H1 (cell line): ENCODE measurements around the gene ATXN2L. TPM values are rescaled to one million over a fixed set of nuclear protein-coding genes. Genes with fewer than 3 reads are reported as not detected.

Experiments used
- CTCF ChIA-PET: fragments of 300-600 bp; sonication (Branson Sonifier 250); formaldehyde crosslinking; loops from one replicate; lab custom pipeline; 2021; ENCODE audit not compliant: partially characterized antibody; lab: Charles Lee
- POLR2A ChIA-PET: fragments of 300-600 bp; sonication (Branson Sonifier 250); formaldehyde crosslinking; loops from one replicate; lab custom pipeline; 2021; ENCODE audit warnings: inconsistent platforms; ENCODE audit not compliant: partially characterized antibody; lab: Charles Lee
- DNase-seq, 2 experiments: peaks; one replicate each; pipeline versions ENCODE4 v3.0.0 to v3.0.0-alpha.2; 2010 to 2022; ENCODE audit warnings: low spot score in 2 of 2, low read depth in 1 of 2, mixed read lengths in 1 of 2
- FAIRE-seq: peaks from 2 replicates; lab custom pipeline; 2011; peaks lifted over from hg19 to GRCh38; lab: Jason Lieb, UNC
- H2AFZ ChIP-seq: 2 replicates; pipeline ENCODE4 v1.8.1; 2012; ENCODE audit warnings: low read length, inconsistent platforms
- H2AK5ac ChIP-seq: 2 replicates; pipeline ENCODE4 v1.6.1; 2013; ENCODE audit warnings: low read depth, low read length
- H2BK120ac ChIP-seq: replicated peaks from 2 replicates; pipeline ENCODE3; 2013; ENCODE audit warnings: low read depth, low read length, inconsistent platforms
- H2BK12ac ChIP-seq: 2 replicates; pipeline ENCODE4 v1.6.1; 2013; ENCODE audit warnings: low read depth, low read length
- H2BK15ac ChIP-seq: 2 replicates; pipeline ENCODE4 v1.6.1; 2013; ENCODE audit warnings: low read length
- H2BK20ac ChIP-seq: 2 replicates; pipeline ENCODE4 v1.6.1; 2013; ENCODE audit warnings: low read length
- H2BK5ac ChIP-seq: 2 replicates; pipeline ENCODE4 v1.6.1; 2013; ENCODE audit warnings: low read depth, low read length
- H3K14ac ChIP-seq: 2 replicates; pipeline ENCODE4 v1.6.1; 2013; ENCODE audit warnings: inconsistent platforms; ENCODE audit not compliant: insufficient read length
- H3K18ac ChIP-seq: 2 replicates; pipeline ENCODE4 v1.6.1; 2013; ENCODE audit warnings: low read length; ENCODE audit errors: extremely low read depth
- H3K23ac ChIP-seq: 2 replicates; pipeline ENCODE4 v1.6.1; 2013; ENCODE audit warnings: inconsistent platforms; ENCODE audit not compliant: insufficient read length
- H3K23me2 ChIP-seq: 2 replicates; pipeline ENCODE4 v1.6.1; 2013; ENCODE audit warnings: low read depth, low read length
- H3K27ac ChIP-seq: 2 replicates; pipeline ENCODE4 v1.6.1; 2011; ENCODE audit warnings: low read depth, low read length, inconsistent platforms
- H3K27me3 ChIP-seq, 4 experiments: replicated peaks in 1 of 4; 1 replicate in 1 of 4; 2 replicates in 3 of 4; pipeline versions ENCODE4 v1.6.1 to v1.8.1; 2011 to 2013; ENCODE audit warnings: low read length in 3 of 4, mild to moderate bottlenecking in 3 of 4, inconsistent platforms in 2 of 4, mixed read lengths in 2 of 4, moderate library complexity in 1 of 4; ENCODE audit not compliant: control insufficient read depth in 3 of 4, insufficient read depth in 3 of 4; ENCODE audit errors: extremely low read depth in 1 of 4
- H3K36me3 ChIP-seq, 4 experiments: 2 replicates each; pipeline versions ENCODE4 v1.6.1 to v1.8.1; 2011 to 2013; ENCODE audit warnings: mild to moderate bottlenecking in 4 of 4, low read length in 3 of 4, moderate library complexity in 2 of 4, control low read depth in 1 of 4, inconsistent platforms in 1 of 4; ENCODE audit not compliant: insufficient read depth in 4 of 4, control insufficient read depth in 2 of 4
- H3K4ac ChIP-seq: replicated peaks from 2 replicates; pipeline ENCODE3; 2013; ENCODE audit warnings: low read length, low read depth, mixed read lengths, inconsistent platforms; ENCODE audit not compliant: insufficient read length
- H3K4me1 ChIP-seq, 4 experiments: replicated peaks in 1 of 4; 1 replicate in 1 of 4; 2 replicates in 3 of 4; pipeline versions ENCODE4 v1.6.1 to v1.8.1; 2011 to 2013; ENCODE audit warnings: low read length in 3 of 4, inconsistent platforms in 2 of 4, mixed read lengths in 1 of 4; ENCODE audit not compliant: insufficient read depth in 4 of 4, control insufficient read depth in 3 of 4
- H3K4me2 ChIP-seq, 2 experiments: 2 replicates each; pipeline versions ENCODE4 v1.6.1 to v1.8.1; 2011 to 2013; ENCODE audit warnings: low read depth in 2 of 2, low read length in 2 of 2, control low read depth in 1 of 2, inconsistent platforms in 1 of 2, mild to moderate bottlenecking in 1 of 2; ENCODE audit not compliant: insufficient read depth in 1 of 2
- H3K4me3 ChIP-seq, 4 experiments: fragments of 200-600, 300-600 bp in 1 of 4; sonication (generic), shearing (Covaris generic), sonication (Bioruptor Twin) in 1 of 4; 2 replicates each; pipeline versions ENCODE4 v1.5.1 to v1.8.1; 2011 to 2016; ENCODE audit warnings: low read length in 4 of 4, low read depth in 3 of 4, control low read depth in 2 of 4, inconsistent platforms in 2 of 4, mild to moderate bottlenecking in 2 of 4, mixed read lengths in 1 of 4, moderate library complexity in 1 of 4; ENCODE audit not compliant: insufficient read depth in 2 of 4; ENCODE audit errors: extremely low read depth in 1 of 4
- H3K56ac ChIP-seq: replicated peaks from 2 replicates; pipeline ENCODE3; 2013; ENCODE audit warnings: low read depth, mild to moderate bottlenecking, mixed read lengths, low read length, inconsistent platforms; ENCODE audit not compliant: insufficient read length
- H3K79me1 ChIP-seq: 2 replicates; pipeline ENCODE4 v1.6.1; 2013; ENCODE audit warnings: low read depth, low read length, control low read depth
- H3K79me2 ChIP-seq, 2 experiments: 2 replicates each; pipeline versions ENCODE4 v1.6.1 to v1.8.1; 2012 to 2013; ENCODE audit warnings: low read length in 2 of 2, mild to moderate bottlenecking in 2 of 2, inconsistent platforms in 1 of 2; ENCODE audit not compliant: insufficient read depth in 2 of 2, control insufficient read depth in 1 of 2
- H3K9ac ChIP-seq, 4 experiments: replicated peaks in 1 of 4; 1 replicate in 1 of 4; 2 replicates in 3 of 4; pipeline versions ENCODE4 v1.6.1 to v1.8.1; 2011 to 2013; ENCODE audit warnings: low read depth in 3 of 4, low read length in 3 of 4, control low read depth in 2 of 4, mild to moderate bottlenecking in 2 of 4, moderate library complexity in 2 of 4, inconsistent platforms in 1 of 4; ENCODE audit errors: extremely low read depth in 1 of 4
- H3K9me3 ChIP-seq, 2 experiments: 2 replicates each; pipeline versions ENCODE4 v1.6.1 to v1.8.1; 2012 to 2013; ENCODE audit warnings: mild to moderate bottlenecking in 2 of 2, moderate library complexity in 2 of 2, control low read depth in 1 of 2, inconsistent platforms in 1 of 2, low read depth in 1 of 2, low read length in 1 of 2, mixed read lengths in 1 of 2; ENCODE audit not compliant: insufficient read depth in 2 of 2
- H4K20me1 ChIP-seq, 2 experiments: replicated peaks in 1 of 2; 2 replicates each; pipeline versions ENCODE3 to v1.8.1; 2011 to 2013; ENCODE audit warnings: inconsistent platforms in 2 of 2, low read length in 2 of 2, mild to moderate bottlenecking in 1 of 2; ENCODE audit not compliant: insufficient read depth in 2 of 2, control insufficient read depth in 1 of 2
- H4K5ac ChIP-seq: 2 replicates; pipeline ENCODE4 v1.6.1; 2013; ENCODE audit warnings: low read length, low read depth, mixed read lengths, inconsistent platforms; ENCODE audit not compliant: insufficient read length
- H4K8ac ChIP-seq: 2 replicates; pipeline ENCODE4 v1.8.0; 2013; ENCODE audit warnings: mild to moderate bottlenecking, moderate library complexity, low read length, inconsistent platforms; ENCODE audit not compliant: insufficient read depth; ENCODE audit errors: extremely low read depth
- H4K91ac ChIP-seq: replicated peaks from 2 replicates; pipeline ENCODE3; 2013; ENCODE audit warnings: low read length, mixed read lengths, inconsistent platforms; ENCODE audit not compliant: insufficient read length
- BACH1 ChIP-seq: IDR thresholded peaks from 2 replicates; pipeline ENCODE4 v1.6.1; 2012; ENCODE audit warnings: low read length, improper control_type of control experiment
- CHD2 ChIP-seq: IDR thresholded peaks from 2 replicates; pipeline ENCODE4 v1.6.1; 2012; ENCODE audit warnings: low read length, improper control_type of control experiment
- SP2 ChIP-seq: IDR thresholded peaks from 2 replicates; pipeline ENCODE4 v1.6.1; 2012; ENCODE audit warnings: mild to moderate bottlenecking, low read length, inconsistent platforms
- SUZ12 ChIP-seq: fragments of 200-600 bp; sonication (generic); IDR thresholded peaks from 2 replicates; pipeline ENCODE4 v1.6.1; 2012; ENCODE audit warnings: mild to moderate bottlenecking, inconsistent platforms, low read length, moderate library complexity, mixed read lengths
- ZNF274 ChIP-seq: IDR thresholded peaks from 2 replicates; pipeline ENCODE4 v1.7.0; 2012; ENCODE audit warnings: low read length, borderline replicate concordance; ENCODE audit errors: extremely low read depth
- WGBS, 2 experiments: shearing (Covaris generic) in 1 of 2; methylation state at CpG; one replicate each; pipeline versions ENCODE4 v1.1.6 to v1.1.7; 2013 to 2015; ENCODE audit warnings: low lambda C conversion rate in 2 of 2, mixed read lengths in 2 of 2, inconsistent platforms in 1 of 2, low coverage in 1 of 2, missing lambda C conversion rate in 1 of 2; ENCODE audit not compliant: insufficient replicate concordance in 2 of 2, insufficient coverage in 1 of 2, insufficient read length in 1 of 2; ENCODE audit errors: extremely low coverage in 1 of 2, missing lambda C conversion rate in 1 of 2; 5-methylcytosine and 5-hydroxymethylcytosine counted together
- polyA plus RNA-seq, 7 experiments: library from polyadenylated mRNA; depleted of rRNA in 3 of 7; stranded (reverse) in 5 of 7; unstranded in 2 of 7; fragments of >200 nt in 5 of 7; fragments of 200-250 nt in 2 of 7; gene quantifications; 1 replicate in 5 of 7; 2 replicates in 1 of 7; 4 replicates in 1 of 7; pipeline versions ENCODE4 v1.2.1 to v1.2.3, GENCODE V29; 2011 to 2013; ENCODE audit warnings: missing spikeins in 2 of 7, mixed read lengths in 2 of 7
- total RNA-seq: library from RNA; stranded (reverse); fragmentation: NEBNext Ultra II Directional; extraction: Animal tissue kit (Norgen Biotek cat#: 25700); gene quantifications from 2 replicates; pipeline ENCODE4 v1.2.1, GENCODE V29; 2021
- TF ChIP-seq, protein P1 (sequence below): IDR thresholded peaks from 2 replicates; pipeline ENCODE4 v1.6.1; 2011; ENCODE audit warnings: low read length, improper control_type of control experiment
- TF ChIP-seq, protein P2 (sequence below): IDR thresholded peaks from 2 replicates; pipeline ENCODE4 v1.6.1; 2012; ENCODE audit warnings: low read length, inconsistent platforms

Gene ATXN2L
- total and polyA plus RNA-seq, 2 of the 8 experiments (the other 6 are each of a cell fraction or from before 2014, with no cell fraction given): 79.1 to 227 TPM

DNA sequence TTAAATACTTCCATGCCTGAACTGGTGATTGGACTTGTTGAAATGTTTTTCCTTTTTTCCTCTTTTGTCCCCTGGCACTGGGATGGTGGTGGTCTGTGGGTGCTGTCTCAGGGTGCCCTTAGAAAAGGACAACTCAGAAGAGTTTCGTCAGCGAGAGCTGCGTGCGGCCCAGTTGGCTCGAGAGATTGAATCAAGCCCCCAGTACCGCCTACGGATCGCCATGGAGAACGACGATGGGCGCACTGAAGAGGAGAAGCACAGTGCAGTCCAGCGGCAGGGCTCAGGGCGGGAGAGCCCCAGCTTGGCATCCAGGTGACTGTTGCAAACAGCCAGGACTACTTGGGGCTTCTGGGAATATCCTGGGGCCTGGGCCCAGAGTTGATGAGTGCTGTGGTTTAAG lies 6.9 kb downstream of the ATXN2L start:
- Histone ChIP-seq H3K18ac (no peak overlapping the region), H3K4ac (no peak overlapping the region), H3K27me3 (no peaks in the 10 kb centered on the region), H4K8ac (no peak overlapping the region; the same call in 1 of the 2 replicates), H2BK5ac (no peak overlapping the region), H4K5ac (no peak overlapping the region), H3K56ac (no peak overlapping the region), H3K23me2 (peaks cover 3% of the 10 kb centered on the region; the same call in 1 of the 2 replicates), H3K79me1 (peaks cover under 1% of the 10 kb centered on the region; the same call in 1 of the 2 replicates), H3K4me2 (no peak overlapping the region), H3K9ac (no peak overlapping the region), H3K4me1 (peaks cover 0 to 3% (median under 1%) of the 10 kb centered on the region in 4 experiments; a peak in 3 of 7 replicates), H3K23ac (no peak overlapping the region), H3K14ac (no peak overlapping the region), H2BK12ac (no peak overlapping the region), H3K27ac (no peak overlapping the region), H2BK20ac (no peak overlapping the region), H3K79me2 (peaks cover 7 to 51% of the 10 kb centered on the region in 2 experiments), H4K20me1 (peaks cover 0 to 21% of the 10 kb centered on the region in 2 experiments), H2BK120ac (no peak overlapping the region), H3K4me3 (no peak overlapping the region), H3K36me3 (peaks cover 66 to 94% (median 89%) of the 10 kb centered on the region in 4 experiments), H4K91ac (no peak overlapping the region), H2BK15ac (no peak overlapping the region), H3K9me3 (no peaks in the 10 kb centered on the region), H2AFZ (no peak overlapping the region), H2AK5ac (no peak overlapping the region)
- TF ChIP-seq, protein P1, sequence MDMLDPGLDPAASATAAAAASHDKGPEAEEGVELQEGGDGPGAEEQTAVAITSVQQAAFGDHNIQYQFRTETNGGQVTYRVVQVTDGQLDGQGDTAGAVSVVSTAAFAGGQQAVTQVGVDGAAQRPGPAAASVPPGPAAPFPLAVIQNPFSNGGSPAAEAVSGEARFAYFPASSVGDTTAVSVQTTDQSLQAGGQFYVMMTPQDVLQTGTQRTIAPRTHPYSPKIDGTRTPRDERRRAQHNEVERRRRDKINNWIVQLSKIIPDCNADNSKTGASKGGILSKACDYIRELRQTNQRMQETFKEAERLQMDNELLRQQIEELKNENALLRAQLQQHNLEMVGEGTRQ: no peak
- TF ChIP-seq CHD2 (no peak), SUZ12 (no peak), SP2 (no peak), ZNF274 (no peak), BACH1 (no peak)
- TF ChIP-seq, protein P2, sequence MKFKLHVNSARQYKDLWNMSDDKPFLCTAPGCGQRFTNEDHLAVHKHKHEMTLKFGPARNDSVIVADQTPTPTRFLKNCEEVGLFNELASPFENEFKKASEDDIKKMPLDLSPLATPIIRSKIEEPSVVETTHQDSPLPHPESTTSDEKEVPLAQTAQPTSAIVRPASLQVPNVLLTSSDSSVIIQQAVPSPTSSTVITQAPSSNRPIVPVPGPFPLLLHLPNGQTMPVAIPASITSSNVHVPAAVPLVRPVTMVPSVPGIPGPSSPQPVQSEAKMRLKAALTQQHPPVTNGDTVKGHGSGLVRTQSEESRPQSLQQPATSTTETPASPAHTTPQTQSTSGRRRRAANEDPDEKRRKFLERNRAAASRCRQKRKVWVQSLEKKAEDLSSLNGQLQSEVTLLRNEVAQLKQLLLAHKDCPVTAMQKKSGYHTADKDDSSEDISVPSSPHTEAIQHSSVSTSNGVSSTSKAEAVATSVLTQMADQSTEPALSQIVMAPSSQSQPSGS: no peak
- 90% methylated on average over 13 of the region's 13 CpGs; no CpG with 5 or more reads in 1 of the 2 experiments for WGBS, 2 experiments
- DNase-seq (no peak), FAIRE-seq (no peak)
- CTCF ChIA-PET: interaction anchor here (0.6 kb wide), 1 partner anchor 75 kb away, joined by 3 read pairs; no protein-coding TSS in a partner anchor
- POLR2A ChIA-PET: interaction anchor here (23.3 to 23.4 kb wide), 2 partner anchors 3 to 10 kb away, joined by 756 read pairs; partner anchors contain the start of genes ATXN2L and TUFM
